H1 (cell line): Measurements from ENCODE around the gene FBN2. TPM values are rescaled to one million over a fixed set of nuclear protein-coding genes. Genes with fewer than 3 reads are reported as not detected.

Experiments used
- CTCF ChIA-PET: fragments of 300-600 bp; sonication (Branson Sonifier 250); formaldehyde crosslinking; loops from one replicate; lab custom pipeline; 2021; ENCODE audit not compliant: partially characterized antibody; lab: Charles Lee
- POLR2A ChIA-PET: fragments of 300-600 bp; sonication (Branson Sonifier 250); formaldehyde crosslinking; loops from one replicate; lab custom pipeline; 2021; ENCODE audit warnings: inconsistent platforms; ENCODE audit not compliant: partially characterized antibody; lab: Charles Lee
- DNase-seq, 2 experiments: peaks; one replicate each; pipeline versions ENCODE4 v3.0.0 to v3.0.0-alpha.2; 2010 to 2022; ENCODE audit warnings: low spot score in 2 of 2, low read depth in 1 of 2, mixed read lengths in 1 of 2
- FAIRE-seq: peaks from 2 replicates; lab custom pipeline; 2011; peaks lifted over from hg19 to GRCh38; lab: Jason Lieb, UNC
- H2AFZ ChIP-seq: 2 replicates; pipeline ENCODE4 v1.8.1; 2012; ENCODE audit warnings: low read length, inconsistent platforms
- H2AK5ac ChIP-seq: 2 replicates; pipeline ENCODE4 v1.6.1; 2013; ENCODE audit warnings: low read depth, low read length
- H2BK120ac ChIP-seq: replicated peaks from 2 replicates; pipeline ENCODE3; 2013; ENCODE audit warnings: low read depth, low read length, inconsistent platforms
- H2BK12ac ChIP-seq: 2 replicates; pipeline ENCODE4 v1.6.1; 2013; ENCODE audit warnings: low read depth, low read length
- H2BK15ac ChIP-seq: 2 replicates; pipeline ENCODE4 v1.6.1; 2013; ENCODE audit warnings: low read length
- H2BK20ac ChIP-seq: 2 replicates; pipeline ENCODE4 v1.6.1; 2013; ENCODE audit warnings: low read length
- H2BK5ac ChIP-seq: 2 replicates; pipeline ENCODE4 v1.6.1; 2013; ENCODE audit warnings: low read depth, low read length
- H3K14ac ChIP-seq: 2 replicates; pipeline ENCODE4 v1.6.1; 2013; ENCODE audit warnings: inconsistent platforms; ENCODE audit not compliant: insufficient read length
- H3K18ac ChIP-seq: 2 replicates; pipeline ENCODE4 v1.6.1; 2013; ENCODE audit warnings: low read length; ENCODE audit errors: extremely low read depth
- H3K23ac ChIP-seq: 2 replicates; pipeline ENCODE4 v1.6.1; 2013; ENCODE audit warnings: inconsistent platforms; ENCODE audit not compliant: insufficient read length
- H3K23me2 ChIP-seq: 2 replicates; pipeline ENCODE4 v1.6.1; 2013; ENCODE audit warnings: low read depth, low read length
- H3K27ac ChIP-seq: 2 replicates; pipeline ENCODE4 v1.6.1; 2011; ENCODE audit warnings: low read depth, low read length, inconsistent platforms
- H3K27me3 ChIP-seq, 4 experiments: replicated peaks in 1 of 4; 1 replicate in 1 of 4; 2 replicates in 3 of 4; pipeline versions ENCODE4 v1.6.1 to v1.8.1; 2011 to 2013; ENCODE audit warnings: low read length in 3 of 4, mild to moderate bottlenecking in 3 of 4, inconsistent platforms in 2 of 4, mixed read lengths in 2 of 4, moderate library complexity in 1 of 4; ENCODE audit not compliant: control insufficient read depth in 3 of 4, insufficient read depth in 3 of 4; ENCODE audit errors: extremely low read depth in 1 of 4
- H3K36me3 ChIP-seq, 4 experiments: 2 replicates each; pipeline versions ENCODE4 v1.6.1 to v1.8.1; 2011 to 2013; ENCODE audit warnings: mild to moderate bottlenecking in 4 of 4, low read length in 3 of 4, moderate library complexity in 2 of 4, control low read depth in 1 of 4, inconsistent platforms in 1 of 4; ENCODE audit not compliant: insufficient read depth in 4 of 4, control insufficient read depth in 2 of 4
- H3K4ac ChIP-seq: replicated peaks from 2 replicates; pipeline ENCODE3; 2013; ENCODE audit warnings: low read length, low read depth, mixed read lengths, inconsistent platforms; ENCODE audit not compliant: insufficient read length
- H3K4me1 ChIP-seq, 4 experiments: replicated peaks in 1 of 4; 1 replicate in 1 of 4; 2 replicates in 3 of 4; pipeline versions ENCODE4 v1.6.1 to v1.8.1; 2011 to 2013; ENCODE audit warnings: low read length in 3 of 4, inconsistent platforms in 2 of 4, mixed read lengths in 1 of 4; ENCODE audit not compliant: insufficient read depth in 4 of 4, control insufficient read depth in 3 of 4
- H3K4me2 ChIP-seq, 2 experiments: 2 replicates each; pipeline versions ENCODE4 v1.6.1 to v1.8.1; 2011 to 2013; ENCODE audit warnings: low read depth in 2 of 2, low read length in 2 of 2, control low read depth in 1 of 2, inconsistent platforms in 1 of 2, mild to moderate bottlenecking in 1 of 2; ENCODE audit not compliant: insufficient read depth in 1 of 2
- H3K4me3 ChIP-seq, 4 experiments: fragments of 200-600, 300-600 bp in 1 of 4; sonication (generic), shearing (Covaris generic), sonication (Bioruptor Twin) in 1 of 4; 2 replicates each; pipeline versions ENCODE4 v1.5.1 to v1.8.1; 2011 to 2016; ENCODE audit warnings: low read length in 4 of 4, low read depth in 3 of 4, control low read depth in 2 of 4, inconsistent platforms in 2 of 4, mild to moderate bottlenecking in 2 of 4, mixed read lengths in 1 of 4, moderate library complexity in 1 of 4; ENCODE audit not compliant: insufficient read depth in 2 of 4; ENCODE audit errors: extremely low read depth in 1 of 4
- H3K56ac ChIP-seq: replicated peaks from 2 replicates; pipeline ENCODE3; 2013; ENCODE audit warnings: low read depth, mild to moderate bottlenecking, mixed read lengths, low read length, inconsistent platforms; ENCODE audit not compliant: insufficient read length
- H3K79me1 ChIP-seq: 2 replicates; pipeline ENCODE4 v1.6.1; 2013; ENCODE audit warnings: low read depth, low read length, control low read depth
- H3K79me2 ChIP-seq, 2 experiments: 2 replicates each; pipeline versions ENCODE4 v1.6.1 to v1.8.1; 2012 to 2013; ENCODE audit warnings: low read length in 2 of 2, mild to moderate bottlenecking in 2 of 2, inconsistent platforms in 1 of 2; ENCODE audit not compliant: insufficient read depth in 2 of 2, control insufficient read depth in 1 of 2
- H3K9ac ChIP-seq, 4 experiments: replicated peaks in 1 of 4; 1 replicate in 1 of 4; 2 replicates in 3 of 4; pipeline versions ENCODE4 v1.6.1 to v1.8.1; 2011 to 2013; ENCODE audit warnings: low read depth in 3 of 4, low read length in 3 of 4, control low read depth in 2 of 4, mild to moderate bottlenecking in 2 of 4, moderate library complexity in 2 of 4, inconsistent platforms in 1 of 4; ENCODE audit errors: extremely low read depth in 1 of 4
- H3K9me3 ChIP-seq, 2 experiments: 2 replicates each; pipeline versions ENCODE4 v1.6.1 to v1.8.1; 2012 to 2013; ENCODE audit warnings: mild to moderate bottlenecking in 2 of 2, moderate library complexity in 2 of 2, control low read depth in 1 of 2, inconsistent platforms in 1 of 2, low read depth in 1 of 2, low read length in 1 of 2, mixed read lengths in 1 of 2; ENCODE audit not compliant: insufficient read depth in 2 of 2
- H4K20me1 ChIP-seq, 2 experiments: replicated peaks in 1 of 2; 2 replicates each; pipeline versions ENCODE3 to v1.8.1; 2011 to 2013; ENCODE audit warnings: inconsistent platforms in 2 of 2, low read length in 2 of 2, mild to moderate bottlenecking in 1 of 2; ENCODE audit not compliant: insufficient read depth in 2 of 2, control insufficient read depth in 1 of 2
- H4K5ac ChIP-seq: 2 replicates; pipeline ENCODE4 v1.6.1; 2013; ENCODE audit warnings: low read length, low read depth, mixed read lengths, inconsistent platforms; ENCODE audit not compliant: insufficient read length
- H4K8ac ChIP-seq: 2 replicates; pipeline ENCODE4 v1.8.0; 2013; ENCODE audit warnings: mild to moderate bottlenecking, moderate library complexity, low read length, inconsistent platforms; ENCODE audit not compliant: insufficient read depth; ENCODE audit errors: extremely low read depth
- H4K91ac ChIP-seq: replicated peaks from 2 replicates; pipeline ENCODE3; 2013; ENCODE audit warnings: low read length, mixed read lengths, inconsistent platforms; ENCODE audit not compliant: insufficient read length
- BRCA1 ChIP-seq: IDR thresholded peaks from 2 replicates; pipeline ENCODE4 v1.6.1; 2012; ENCODE audit warnings: low read depth, low read length, improper control_type of control experiment
- CBX5 ChIP-seq: fragments of 300-800, 300-1000 bp; sonication (generic); IDR thresholded peaks from 2 replicates; pipeline ENCODE4 v1.7.1; 2016; ENCODE audit warnings: antibody characterized with exemption, low read length, low read depth
- CTBP2 ChIP-seq: IDR thresholded peaks from 2 replicates; pipeline ENCODE4 v1.7.0; 2011; ENCODE audit warnings: borderline replicate concordance, mild to moderate bottlenecking, moderate library complexity, mixed read lengths, low read length; ENCODE audit not compliant: insufficient read depth, insufficient read length
- EP300 ChIP-seq, 2 experiments: IDR thresholded peaks; 1 replicate in 1 of 2; 2 replicates in 1 of 2; pipeline ENCODE4 v1.6.1; 2011 to 2012; ENCODE audit warnings: low read depth in 2 of 2, low read length in 2 of 2, mild to moderate bottlenecking in 2 of 2, borderline replicate concordance in 1 of 2, inconsistent platforms in 1 of 2, moderate library complexity in 1 of 2
- GTF2F1 ChIP-seq: IDR thresholded peaks from 2 replicates; pipeline ENCODE4 v1.6.1; 2012; ENCODE audit warnings: low read depth, low read length, improper control_type of control experiment, borderline replicate concordance
- HDAC2 ChIP-seq, 2 experiments: fragments of 300-600 bp in 1 of 2; sonication (generic) in 1 of 2; IDR thresholded peaks; 2 replicates each; pipeline ENCODE4 v1.6.1; 2011 to 2012; ENCODE audit warnings: low read depth in 2 of 2, low read length in 2 of 2, mild to moderate bottlenecking in 2 of 2, moderate library complexity in 2 of 2, borderline replicate concordance in 1 of 2, inconsistent platforms in 1 of 2
- JUN ChIP-seq: IDR thresholded peaks from 2 replicates; pipeline ENCODE4 v1.6.1; 2011; ENCODE audit warnings: low read depth, mild to moderate bottlenecking, improper control_type of control experiment, low read length
- KDM5A ChIP-seq: fragments of 200-600 bp; IDR thresholded peaks from 2 replicates; pipeline ENCODE4 v1.7.1; 2012; ENCODE audit warnings: mild to moderate bottlenecking, low read length, inconsistent platforms, mixed read lengths
- NRF1 ChIP-seq: IDR thresholded peaks from 2 replicates; pipeline ENCODE4 v1.6.1; 2011; ENCODE audit warnings: mild to moderate bottlenecking, low read depth, low read length, improper control_type of control experiment
- POLR2A ChIP-seq, 2 experiments: IDR thresholded peaks; 1 replicate in 1 of 2; 2 replicates in 1 of 2; pipeline ENCODE4 v1.6.1; 2011; ENCODE audit warnings: low read depth in 2 of 2, low read length in 2 of 2, mild to moderate bottlenecking in 2 of 2; ENCODE audit errors: control extremely low read depth in 1 of 2
- RAD21 ChIP-seq, 2 experiments: IDR thresholded peaks in 1 of 2; conservative IDR thresholded peaks in 1 of 2; 2 replicates each; pipeline ENCODE4 v1.6.1; 2011; ENCODE audit warnings: low read depth in 2 of 2, low read length in 2 of 2, improper control_type of control experiment in 1 of 2, inconsistent platforms in 1 of 2, mild to moderate bottlenecking in 1 of 2, moderate library complexity in 1 of 2
- SIN3A ChIP-seq, 2 experiments: IDR thresholded peaks in 1 of 2; conservative IDR thresholded peaks in 1 of 2; 2 replicates each; pipeline ENCODE4 v1.6.1; 2011 to 2012; ENCODE audit warnings: low read length in 2 of 2, improper control_type of control experiment in 1 of 2, low read depth in 1 of 2, mild to moderate bottlenecking in 1 of 2
- YY1 ChIP-seq: IDR thresholded peaks from 2 replicates; pipeline ENCODE4 v1.6.1; 2011; ENCODE audit warnings: low read depth, mild to moderate bottlenecking, low read length
- ZNF274 ChIP-seq: IDR thresholded peaks from 2 replicates; pipeline ENCODE4 v1.7.0; 2012; ENCODE audit warnings: low read length, borderline replicate concordance; ENCODE audit errors: extremely low read depth
- WGBS, 2 experiments: shearing (Covaris generic) in 1 of 2; methylation state at CpG; one replicate each; pipeline versions ENCODE4 v1.1.6 to v1.1.7; 2013 to 2015; ENCODE audit warnings: low lambda C conversion rate in 2 of 2, mixed read lengths in 2 of 2, inconsistent platforms in 1 of 2, low coverage in 1 of 2, missing lambda C conversion rate in 1 of 2; ENCODE audit not compliant: insufficient replicate concordance in 2 of 2, insufficient coverage in 1 of 2, insufficient read length in 1 of 2; ENCODE audit errors: extremely low coverage in 1 of 2, missing lambda C conversion rate in 1 of 2; 5-methylcytosine and 5-hydroxymethylcytosine counted together
- polyA plus RNA-seq, 7 experiments: library from polyadenylated mRNA; depleted of rRNA in 3 of 7; stranded (reverse) in 5 of 7; unstranded in 2 of 7; fragments of >200 nt in 5 of 7; fragments of 200-250 nt in 2 of 7; gene quantifications; 1 replicate in 5 of 7; 2 replicates in 1 of 7; 4 replicates in 1 of 7; pipeline versions ENCODE4 v1.2.1 to v1.2.3, GENCODE V29; 2011 to 2013; ENCODE audit warnings: missing spikeins in 2 of 7, mixed read lengths in 2 of 7
- total RNA-seq: library from RNA; stranded (reverse); fragmentation: NEBNext Ultra II Directional; extraction: Animal tissue kit (Norgen Biotek cat#: 25700); gene quantifications from 2 replicates; pipeline ENCODE4 v1.2.1, GENCODE V29; 2021

Gene FBN2
- total and polyA plus RNA-seq, 2 of the 8 experiments (the other 6 are each of a cell fraction or from before 2014, with no cell fraction given): 14.1 to 16.3 TPM

- H3K27me3 ChIP-seq: no peaks in the 10 kb centered on the region
- H3K36me3 ChIP-seq: no peaks in the 10 kb centered on the region
- H3K9ac ChIP-seq: no peak overlapping the region
- H2AK5ac ChIP-seq: no peak overlapping the region
- no peak overlapping the region for H2BK12ac ChIP-seq
- H3K4me1 ChIP-seq: no peaks in the 10 kb centered on the region
- no peak overlapping the region for H2BK120ac ChIP-seq
- H3K79me1 ChIP-seq: no peaks in the 10 kb centered on the region
- no peaks in the 10 kb centered on the region for H4K20me1 ChIP-seq
- H3K4me3 ChIP-seq: no peak overlapping the region
- no peak overlapping the region for H2BK20ac ChIP-seq
- no peak overlapping the region for H3K4me2 ChIP-seq
- ChIA-PET CTCF (no interaction called here), POLR2A (no interaction called here)
- DNase-seq (no peak), FAIRE-seq (no peak)
- H3K4ac ChIP-seq: no peak overlapping the region
- H3K23me2 ChIP-seq: no peaks in the 10 kb centered on the region
- WGBS, 2 experiments: 92% methylated on average over 5 of the region's 5 CpGs; no CpG with 5 or more reads in 1 of the 2 experiments
- no peaks in the 10 kb centered on the region for H3K9me3 ChIP-seq
- no peak overlapping the region for H2BK15ac ChIP-seq
- no peak overlapping the region for H3K56ac ChIP-seq
- no peak overlapping the region for H2BK5ac ChIP-seq
- H3K14ac ChIP-seq: no peak overlapping the region
- H4K5ac ChIP-seq: no peak overlapping the region
- H4K91ac ChIP-seq: no peak overlapping the region
- no peak overlapping the region for H2AFZ ChIP-seq
- H3K27ac ChIP-seq: no peak overlapping the region
- no peak overlapping the region for H3K18ac ChIP-seq
- H3K79me2 ChIP-seq: no peaks in the 10 kb centered on the region
- no peak overlapping the region for H3K23ac ChIP-seq
- no peak overlapping the region for H4K8ac ChIP-seq
- TF ChIP-seq SIN3A (conservative IDR thresholded peaks at IDR 0.05 in 1 of 2, IDR thresholded peaks at IDR 0.05 in 1 of 2; ENCODE audit: low read depth in 1 of 2, low read length in 2 of 2): no peak
- no peak for TF ChIP-seq BRCA1
- no peak for TF ChIP-seq CTBP2
- no peak for TF ChIP-seq CBX5
- no peak for TF ChIP-seq KDM5A
- TF ChIP-seq YY1: no peak
- TF ChIP-seq RAD21 (IDR thresholded peaks at IDR 0.05 in 1 of 2, conservative IDR thresholded peaks at IDR 0.05 in 1 of 2; ENCODE audit: low read depth in 2 of 2, low read length in 2 of 2): no peak
- no peak for TF ChIP-seq POLR2A (IDR thresholded peaks at IDR 0.05; ENCODE audit: control extremely low read depth in 1 of 2, low read depth in 2 of 2, low read length in 2 of 2)
- no peak for TF ChIP-seq ZNF274
- no peak for TF ChIP-seq GTF2F1
- no peak for TF ChIP-seq NRF1
- no peak for TF ChIP-seq EP300 (IDR thresholded peaks at IDR 0.05; ENCODE audit: borderline replicate concordance in 1 of 2, low read depth in 2 of 2, low read length in 2 of 2)
- no peak for TF ChIP-seq HDAC2 (IDR thresholded peaks at IDR 0.05; ENCODE audit: borderline replicate concordance in 1 of 2, low read depth in 2 of 2, low read length in 2 of 2)
- TF ChIP-seq JUN: no peak
Measured at GRCh38 chr5:128466554-128466953, 71.5 kb downstream of the FBN2 start.
